ENCODE results near the gene TSC22D4.
"Not testable (repeated sequence)": the region's sequence is repeated elsewhere in the genome, so short reads cannot be mapped to it uniquely, and the experiment has no call there.

DNA sequence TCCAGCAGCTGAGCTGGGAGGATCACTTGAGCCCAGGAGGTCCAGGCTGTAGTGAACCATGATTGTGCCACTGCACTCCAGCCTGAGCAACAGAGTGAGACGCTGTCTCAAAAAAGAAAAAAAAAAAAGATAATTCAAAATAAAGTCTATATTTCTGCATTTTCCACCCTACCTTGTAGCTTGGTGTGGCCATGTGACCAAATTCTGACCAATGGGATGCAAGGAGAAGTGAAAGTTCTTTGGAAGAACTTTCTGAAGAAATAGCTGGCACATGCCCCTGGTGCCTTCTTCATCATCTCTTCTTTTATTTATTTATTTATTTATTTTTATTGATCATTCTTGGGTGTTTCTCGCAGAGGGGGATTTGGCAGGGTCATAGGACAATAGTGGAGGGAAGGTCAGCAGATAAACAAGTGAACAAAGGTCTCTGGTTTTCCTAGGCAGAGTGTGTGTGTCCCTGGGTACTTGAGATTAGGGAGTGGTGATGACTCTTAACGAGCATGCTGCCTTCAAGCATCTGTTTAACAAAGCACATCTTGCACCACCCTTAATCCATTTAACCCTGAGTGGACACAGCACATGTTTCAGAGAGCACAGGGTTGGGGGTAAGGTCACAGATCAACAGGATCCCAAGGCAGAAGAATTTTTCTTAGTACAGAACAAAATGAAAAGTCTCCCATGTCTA is 43.0 kb upstream of the TSC22D4 start:
- TF ChIP-seq, protein P1, sequence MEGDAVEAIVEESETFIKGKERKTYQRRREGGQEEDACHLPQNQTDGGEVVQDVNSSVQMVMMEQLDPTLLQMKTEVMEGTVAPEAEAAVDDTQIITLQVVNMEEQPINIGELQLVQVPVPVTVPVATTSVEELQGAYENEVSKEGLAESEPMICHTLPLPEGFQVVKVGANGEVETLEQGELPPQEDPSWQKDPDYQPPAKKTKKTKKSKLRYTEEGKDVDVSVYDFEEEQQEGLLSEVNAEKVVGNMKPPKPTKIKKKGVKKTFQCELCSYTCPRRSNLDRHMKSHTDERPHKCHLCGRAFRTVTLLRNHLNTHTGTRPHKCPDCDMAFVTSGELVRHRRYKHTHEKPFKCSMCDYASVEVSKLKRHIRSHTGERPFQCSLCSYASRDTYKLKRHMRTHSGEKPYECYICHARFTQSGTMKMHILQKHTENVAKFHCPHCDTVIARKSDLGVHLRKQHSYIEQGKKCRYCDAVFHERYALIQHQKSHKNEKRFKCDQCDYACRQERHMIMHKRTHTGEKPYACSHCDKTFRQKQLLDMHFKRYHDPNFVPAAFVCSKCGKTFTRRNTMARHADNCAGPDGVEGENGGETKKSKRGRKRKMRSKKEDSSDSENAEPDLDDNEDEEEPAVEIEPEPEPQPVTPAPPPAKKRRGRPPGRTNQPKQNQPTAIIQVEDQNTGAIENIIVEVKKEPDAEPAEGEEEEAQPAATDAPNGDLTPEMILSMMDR (IDR thresholded peaks at IDR 0.05) = not testable (repeated sequence)
- not testable (repeated sequence) for TF ChIP-seq POLR2A (IDR thresholded peaks at IDR 0.05)

All from lower leg skin (tissue), 3 donors.